ENCODE data around the gene RPL21. TPM values are rescaled to one million over a fixed set of nuclear protein-coding genes. Genes with fewer than 3 reads are reported as not detected.
"Not testable (repeated sequence)": the region's sequence is repeated elsewhere in the genome, so short reads cannot be mapped to it uniquely, and the experiment has no call there.

The RPL21 gene
- total RNA-seq, 4 donors from 2014 or later = 71.8 to 702 (median 370) TPM

DNA sequence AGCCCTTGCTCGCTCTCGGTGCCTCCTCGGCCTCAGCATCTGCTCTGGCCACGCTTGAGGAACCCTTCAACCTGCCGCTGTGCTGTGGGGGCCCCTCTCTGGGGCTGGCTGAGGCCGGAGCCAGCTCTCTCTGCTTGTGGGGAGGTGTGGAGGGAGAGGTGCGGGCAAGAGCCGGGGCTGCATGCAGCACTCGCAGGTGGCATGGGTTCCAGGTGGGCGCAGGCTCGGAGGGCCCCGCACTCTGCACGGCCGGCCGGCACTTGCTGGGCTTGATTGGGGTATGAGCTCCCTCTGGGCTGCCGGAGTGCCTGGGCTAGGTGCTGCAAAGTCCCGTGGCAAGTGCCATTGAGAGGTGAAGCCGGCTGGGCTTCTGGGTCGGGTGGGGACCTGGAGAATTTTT is 31.7 kb upstream of the RPL21 start:
- H3K36me3 ChIP-seq = no peaks in the 10 kb centered on the region
- 90% methylated on average over 19 of the region's 19 CpGs; no CpG with 5 or more reads in 1 of the 2 donors for WGBS, 2 donors (ENCODE audit: low coverage in 1 of 2)
- in situ Hi-C loops (cut with MboI; ENCODE audit: low pct_ligation_motif_present in 1 of 4, low pct_unique_long_range_greater_than_20kb in 1 of 4, low sequenced_read_pairs in 3 of 4) = no loop called here

DNA sequence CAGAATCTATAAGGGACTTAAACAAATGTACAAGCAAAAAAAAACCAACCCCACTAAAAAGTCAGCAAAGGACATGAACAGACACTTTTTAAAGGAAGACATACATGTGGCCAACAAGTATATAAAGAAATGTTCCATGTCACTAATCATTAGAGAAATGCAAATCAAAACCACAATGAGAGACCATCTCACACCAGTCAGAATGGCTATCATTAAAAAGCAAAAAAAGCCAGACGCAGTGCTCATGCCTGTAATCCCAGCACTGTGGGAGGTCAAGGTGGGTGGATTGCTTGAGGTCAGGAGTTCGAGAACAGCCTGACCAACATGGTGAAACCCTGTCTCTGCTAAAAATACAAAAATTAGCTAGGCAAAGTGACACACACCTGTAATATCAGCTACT is 29.3 kb upstream of the RPL21 start:
- WGBS, 2 donors (ENCODE audit: low coverage in 1 of 2) = 72 to 90% methylated on average over 2 of the region's 2 CpGs
- in situ Hi-C loops (cut with MboI; ENCODE audit: low pct_ligation_motif_present in 1 of 4, low pct_unique_long_range_greater_than_20kb in 1 of 4, low sequenced_read_pairs in 3 of 4) = not testable (repeated sequence)

More for the DNA sequence above, 31.7 kb upstream of the RPL21 start:
- Histone ChIP-seq H3K27ac (no peak overlapping the region), H3K9me3 (no peaks in the 10 kb centered on the region), H3K4me1 (no peaks in the 10 kb centered on the region), H3K4me3 (no peak overlapping the region), H3K27me3 (no peaks in the 10 kb centered on the region)
- DNase-seq = no peak
- intact Hi-C loops (cut with DNase I; ENCODE audit: low total_unique reads) = no loop called here
- TF ChIP-seq POLR2AphosphoS5 (IDR thresholded peaks at IDR 0.05) = no peak
- TF ChIP-seq, protein P1, sequence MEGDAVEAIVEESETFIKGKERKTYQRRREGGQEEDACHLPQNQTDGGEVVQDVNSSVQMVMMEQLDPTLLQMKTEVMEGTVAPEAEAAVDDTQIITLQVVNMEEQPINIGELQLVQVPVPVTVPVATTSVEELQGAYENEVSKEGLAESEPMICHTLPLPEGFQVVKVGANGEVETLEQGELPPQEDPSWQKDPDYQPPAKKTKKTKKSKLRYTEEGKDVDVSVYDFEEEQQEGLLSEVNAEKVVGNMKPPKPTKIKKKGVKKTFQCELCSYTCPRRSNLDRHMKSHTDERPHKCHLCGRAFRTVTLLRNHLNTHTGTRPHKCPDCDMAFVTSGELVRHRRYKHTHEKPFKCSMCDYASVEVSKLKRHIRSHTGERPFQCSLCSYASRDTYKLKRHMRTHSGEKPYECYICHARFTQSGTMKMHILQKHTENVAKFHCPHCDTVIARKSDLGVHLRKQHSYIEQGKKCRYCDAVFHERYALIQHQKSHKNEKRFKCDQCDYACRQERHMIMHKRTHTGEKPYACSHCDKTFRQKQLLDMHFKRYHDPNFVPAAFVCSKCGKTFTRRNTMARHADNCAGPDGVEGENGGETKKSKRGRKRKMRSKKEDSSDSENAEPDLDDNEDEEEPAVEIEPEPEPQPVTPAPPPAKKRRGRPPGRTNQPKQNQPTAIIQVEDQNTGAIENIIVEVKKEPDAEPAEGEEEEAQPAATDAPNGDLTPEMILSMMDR (IDR thresholded peaks at IDR 0.05) = no peak
- no peak for TF ChIP-seq POLR2A (IDR thresholded peaks at IDR 0.05)
- TF ChIP-seq EP300 (IDR thresholded peaks at IDR 0.05; ENCODE audit: low read depth) = no peak

DNA sequence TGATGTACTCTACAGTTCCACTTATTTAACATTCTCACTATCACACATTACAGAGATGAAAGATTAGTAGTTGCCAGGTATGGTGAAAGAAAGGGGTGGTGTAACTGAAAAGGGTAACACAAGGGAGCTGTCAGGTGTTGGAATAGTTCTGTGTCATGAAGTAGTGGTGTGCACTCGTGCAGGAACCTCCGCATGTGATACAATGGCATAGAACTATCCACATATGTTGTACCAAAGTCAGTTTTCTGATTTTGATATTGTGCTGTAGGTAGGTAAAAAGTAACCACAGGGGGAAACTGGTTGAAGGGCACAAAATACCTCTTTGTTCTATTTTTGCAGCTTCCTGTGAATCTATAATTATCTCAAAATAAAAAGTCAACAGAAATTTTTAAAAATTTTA is 24.4 kb upstream of the RPL21 start:
- 71 to 72% methylated on average over 2 of the region's 2 CpGs for WGBS, 2 donors (ENCODE audit: low coverage in 1 of 2)
- Histone ChIP-seq H3K27me3 (peaks cover 4% of the 10 kb centered on the region), H3K36me3 (no peaks in the 10 kb centered on the region), H3K4me3 (no peak overlapping the region), H3K4me1 (no peaks in the 10 kb centered on the region), H3K9me3 (peaks cover 2 to 3% of the 10 kb centered on the region in 2 donors), H3K27ac (no peak overlapping the region)
- DNase-seq = no peak
- intact Hi-C loops (cut with DNase I; ENCODE audit: low total_unique reads) (no loop called here), in situ Hi-C loops (cut with MboI; ENCODE audit: low pct_ligation_motif_present in 1 of 4, low pct_unique_long_range_greater_than_20kb in 1 of 4, low sequenced_read_pairs in 3 of 4) (no loop called here)
- TF ChIP-seq POLR2AphosphoS5 (IDR thresholded peaks at IDR 0.05) (no peak), EP300 (IDR thresholded peaks at IDR 0.05; ENCODE audit: low read depth) (no peak), POLR2A (IDR thresholded peaks at IDR 0.05) (no peak)
- TF ChIP-seq, protein P1 (IDR thresholded peaks at IDR 0.05) = no peak

More for the DNA sequence above, 29.3 kb upstream of the RPL21 start:
- intact Hi-C loops (cut with DNase I; ENCODE audit: low total_unique reads); H3K27me3 ChIP-seq; H3K4me3 ChIP-seq; H3K27ac ChIP-seq; H3K4me1 ChIP-seq; DNase-seq; H3K9me3 ChIP-seq; H3K36me3 ChIP-seq: not testable (repeated sequence)

DNA sequence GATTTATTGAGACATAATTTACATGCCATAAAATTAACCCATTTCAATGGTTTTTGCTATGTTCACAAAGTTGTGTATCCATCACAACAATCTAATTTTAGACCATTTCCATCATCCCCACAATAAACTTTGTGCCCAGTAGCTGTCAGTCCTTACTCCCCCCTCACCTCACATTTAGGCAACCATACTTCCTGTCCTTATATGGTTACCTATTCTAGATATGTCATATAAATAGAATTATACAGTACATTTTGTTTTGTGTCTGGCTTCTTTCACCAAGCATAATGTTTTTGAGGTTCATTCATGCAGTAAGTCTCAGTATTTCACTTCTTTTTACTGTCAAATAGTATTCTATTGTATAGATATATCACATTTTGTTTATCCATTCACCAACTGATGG is 23.2 kb upstream of the RPL21 start:
- H3K4me3 ChIP-seq = no peak overlapping the region
- in situ Hi-C loops (cut with MboI; ENCODE audit: low pct_ligation_motif_present in 1 of 4, low pct_unique_long_range_greater_than_20kb in 1 of 4, low sequenced_read_pairs in 3 of 4) = no loop called here
- H3K27me3 ChIP-seq = peaks cover 4% of the 10 kb centered on the region
- TF ChIP-seq POLR2A (IDR thresholded peaks at IDR 0.05) (no peak), POLR2AphosphoS5 (IDR thresholded peaks at IDR 0.05) (peak in 1 of 3 donors; percentile 19)
- DNase-seq = no peak
- peaks cover 3 to 7% of the 10 kb centered on the region in 2 donors for H3K9me3 ChIP-seq
- H3K36me3 ChIP-seq = no peaks in the 10 kb centered on the region
- intact Hi-C loops (cut with DNase I; ENCODE audit: low total_unique reads) = no loop called here
- no peak overlapping the region for H3K27ac ChIP-seq
- H3K4me1 ChIP-seq = no peaks in the 10 kb centered on the region

DNA sequence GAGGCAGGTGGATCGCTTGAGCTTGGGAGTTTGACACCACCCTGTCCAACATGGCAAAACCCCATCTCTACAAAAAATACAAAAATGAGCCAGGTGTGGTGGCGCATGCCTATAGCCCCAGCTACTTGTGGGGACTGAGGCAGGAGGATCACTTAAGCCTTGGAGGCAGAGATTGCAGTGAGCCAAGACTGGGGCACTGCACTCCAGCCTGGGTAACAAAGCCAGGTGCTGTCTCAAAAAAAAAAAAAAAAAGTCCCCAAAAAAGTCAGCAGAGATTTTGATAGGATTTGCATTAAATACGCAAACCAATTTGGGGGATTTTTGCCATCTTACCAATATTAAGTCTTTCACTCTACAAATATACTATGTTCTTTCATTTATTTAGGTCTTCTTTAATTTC is 21.7 kb upstream of the RPL21 start:
- TF ChIP-seq POLR2A (IDR thresholded peaks at IDR 0.05) = no peak
- TF ChIP-seq POLR2AphosphoS5 (IDR thresholded peaks at IDR 0.05) = no peak
- TF ChIP-seq, protein P1 (IDR thresholded peaks at IDR 0.05) = no peak
- TF ChIP-seq EP300 (IDR thresholded peaks at IDR 0.05; ENCODE audit: low read depth) = no peak
- H3K27me3 ChIP-seq = peaks cover 4% of the 10 kb centered on the region
- no peaks in the 10 kb centered on the region for H3K36me3 ChIP-seq
- H3K9me3 ChIP-seq = peaks cover 3 to 7% of the 10 kb centered on the region in 2 donors
- intact Hi-C loops (cut with DNase I; ENCODE audit: low total_unique reads) = no loop called here
- no peak overlapping the region for H3K4me3 ChIP-seq
- in situ Hi-C loops (cut with MboI; ENCODE audit: low pct_ligation_motif_present in 1 of 4, low pct_unique_long_range_greater_than_20kb in 1 of 4, low sequenced_read_pairs in 3 of 4) = no loop called here
- no peak overlapping the region for H3K27ac ChIP-seq
- H3K4me1 ChIP-seq = no peaks in the 10 kb centered on the region
- no peak for DNase-seq
- 93% methylated on average over 3 of the region's 3 CpGs for WGBS, 2 donors (ENCODE audit: low coverage in 1 of 2)

Data from transverse colon (tissue), 4 donors.